HG03025 (cell line): ENCODE results near the gene ZBTB44.

Source experiments
- ATAC-seq: cut with Tn5 transposase; IDR thresholded peaks from one replicate; pipeline ENCODE4 v1.9.1; 2021; ENCODE audit warnings: mild to moderate bottlenecking, moderate library complexity; ENCODE audit not compliant: unreplicated experiment, low FRiP score

Gene ZBTB44

GRCh38 chr11:130216591-130217132 is 98.1 kb downstream of the ZBTB44 start:
- ATAC-seq, result no peak

- no peak for ATAC-seq
Observed at GRCh38 chr11:130216221-130216550, 98.5 kb downstream of the ZBTB44 start.

- ATAC-seq, result no peak
Observed at GRCh38 chr11:130215531-130216220, 99.0 kb downstream of the ZBTB44 start.

- ATAC-seq, result no peak
Observed at GRCh38 chr11:130214861-130215530, 99.7 kb downstream of the ZBTB44 start.

GRCh38 chr11:130213979-130214281 is 100.8 kb downstream of the ZBTB44 start:
- ATAC-seq, result no peak

GRCh38 chr11:130213143-130213978 is 101.4 kb downstream of the ZBTB44 start:
- peak; percentile 72 for ATAC-seq

- ATAC-seq, result no peak
Observed at GRCh38 chr11:130212431-130212961, 102.2 kb downstream of the ZBTB44 start.

- no peak for ATAC-seq
Observed at GRCh38 chr11:130211781-130212401, 102.8 kb downstream of the ZBTB44 start.

GRCh38 chr11:130211144-130211543 is 103.6 kb downstream of the ZBTB44 start:
- no peak for ATAC-seq

GRCh38 chr11:130209954-130210854 is 104.5 kb downstream of the ZBTB44 start:
- ATAC-seq, result no peak

GRCh38 chr11:130209128-130209932 is 105.4 kb downstream of the ZBTB44 start:
- no peak for ATAC-seq

- ATAC-seq, result no peak
Observed at GRCh38 chr11:130208241-130209127, 106.2 kb downstream of the ZBTB44 start.

GRCh38 chr11:130206141-130206540 is 108.6 kb downstream of the ZBTB44 start:
- no peak for ATAC-seq

GRCh38 chr11:130204703-130205095 is 110.0 kb downstream of the ZBTB44 start:
- no peak for ATAC-seq

- ATAC-seq, result no peak
Observed at GRCh38 chr11:130203766-130204702, 110.7 kb downstream of the ZBTB44 start.

- ATAC-seq, result no peak
Observed at GRCh38 chr11:130202818-130203689, 111.7 kb downstream of the ZBTB44 start.
